Kidney (tissue), 14 donors: ENCODE results near the gene CA10. TPM values are rescaled to one million over a fixed set of nuclear protein-coding genes. Genes with fewer than 3 reads are reported as not detected.

Experiments used
- DNase-seq, 5 donors: peaks; one replicate each; pipeline ENCODE4 v3.0.0-alpha.2; 2013 to 2020
- FAIRE-seq: peaks from 2 replicates; lab custom pipeline; 2012; peaks lifted over from hg19 to GRCh38; lab: Jason Lieb, UNC
- H3K27ac ChIP-seq, 2 donors: one replicate each; pipeline ENCODE4 v1.7.0; 2013; ENCODE audit warnings: low read depth in 2 of 2, low read length in 2 of 2, inconsistent platforms in 1 of 2
- H3K27me3 ChIP-seq: one replicate; pipeline ENCODE4 v1.7.1; 2013; ENCODE audit warnings: low read length, inconsistent platforms; ENCODE audit not compliant: control insufficient read depth, insufficient read depth
- H3K36me3 ChIP-seq, 3 donors: one replicate each; pipeline versions ENCODE4 v1.7.0 to v1.7.1; 2013; ENCODE audit warnings: low read length in 3 of 3, control low read depth in 1 of 3, inconsistent platforms in 1 of 3; ENCODE audit not compliant: insufficient read depth in 3 of 3, control insufficient read depth in 2 of 3
- H3K4me1 ChIP-seq, 3 donors: one replicate each; pipeline versions ENCODE4 v1.7.0 to v1.7.1; 2013; ENCODE audit warnings: low read length in 3 of 3, inconsistent platforms in 1 of 3, low read depth in 1 of 3; ENCODE audit not compliant: control insufficient read depth in 2 of 3, insufficient read depth in 2 of 3
- H3K4me3 ChIP-seq, 3 donors: one replicate each; pipeline versions ENCODE4 v1.7.0 to v1.8.1; 2013; ENCODE audit warnings: low read length in 3 of 3, control low read depth in 1 of 3, inconsistent platforms in 1 of 3
- H3K9ac ChIP-seq, 3 donors: one replicate each; pipeline versions ENCODE4 v1.7.0 to v1.7.1; 2013; ENCODE audit warnings: low read length in 3 of 3, control low read depth in 1 of 3, inconsistent platforms in 1 of 3
- H3K9me3 ChIP-seq, 3 donors: one replicate each; pipeline versions ENCODE4 v1.7.0 to v1.7.1; 2013; ENCODE audit warnings: low read length in 3 of 3, control low read depth in 1 of 3, inconsistent platforms in 1 of 3; ENCODE audit not compliant: control insufficient read depth in 2 of 3, insufficient read depth in 1 of 3
- intact Hi-C: fragments of 100-400 bp; cut with DNase I; formaldehyde crosslinking; loops from one replicate; pipeline ENCODE4 v1.11.1; 2022
- polyA plus RNA-seq: library from polyadenylated mRNA; stranded (reverse); fragments of 350-450 nt; fragmentation: Illumina TruSeq; extraction: RNeasy Lipid Tissue Mini Kit (QIAGEN cat#74804); gene quantifications from one replicate; pipeline ENCODE4 v1.2.3, GENCODE V29; 2014; ENCODE audit warnings: low read depth, low replicate concordance; ENCODE audit not compliant: insufficient read depth
- total RNA-seq: library from RNA; stranded (reverse); fragmentation: NEBNext Ultra II Directional; extraction: Animal tissue kit (Norgen Biotek cat#: 25700); gene quantifications from one replicate; pipeline ENCODE4 v1.2.1, GENCODE V29; 2021
- TF ChIP-seq, protein P1 (sequence below): IDR thresholded peaks from 3 replicates; pipeline ENCODE4 v1.5.1; 2012; ENCODE audit warnings: mild to moderate bottlenecking, moderate library complexity, borderline replicate concordance; ENCODE audit not compliant: insufficient read depth; ENCODE audit errors: extremely low read depth
- donor health status: control.
- donor health status: control.
- donor health status: control.
- donor health status: control.
- donor health status: control.
- donor health status: DM: yes; HTN: yes; CAD: no.
- donor health status: Normal renal cell carcinoma (clear cell type).

Gene CA10
- total and polyA plus RNA-seq, 2 donors from 2014 or later = 3.7 to 9.8 TPM

DNA sequence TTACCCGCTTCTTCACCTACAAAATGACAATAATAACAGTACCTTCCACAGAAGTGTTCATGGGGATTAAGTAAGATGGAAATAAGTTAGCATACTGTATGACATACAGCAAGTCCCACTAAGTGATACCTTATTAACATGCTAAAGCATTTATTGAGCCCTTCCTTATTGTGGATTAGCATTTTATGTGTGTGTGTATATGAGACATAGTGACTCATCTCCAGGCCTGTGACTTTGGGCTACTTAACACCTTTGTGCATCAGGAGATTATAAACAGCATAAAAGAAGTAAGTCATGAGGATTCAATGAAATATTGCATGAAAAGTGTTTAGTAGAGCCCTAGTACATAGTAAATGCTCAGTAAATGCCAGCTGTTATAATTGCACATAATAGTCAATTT is 52.9 kb downstream of the CA10 start:
- DNase-seq (no peak), FAIRE-seq (no peak)
- H3K9me3 ChIP-seq = no peaks in the 10 kb centered on the region
- no peaks in the 10 kb centered on the region for H3K27me3 ChIP-seq
- no peak overlapping the region for H3K9ac ChIP-seq
- intact Hi-C loops = loop anchor here (10.0 kb wide), 1 partner anchor 341 kb away; no protein-coding TSS in a partner anchor
- TF ChIP-seq, protein P1, sequence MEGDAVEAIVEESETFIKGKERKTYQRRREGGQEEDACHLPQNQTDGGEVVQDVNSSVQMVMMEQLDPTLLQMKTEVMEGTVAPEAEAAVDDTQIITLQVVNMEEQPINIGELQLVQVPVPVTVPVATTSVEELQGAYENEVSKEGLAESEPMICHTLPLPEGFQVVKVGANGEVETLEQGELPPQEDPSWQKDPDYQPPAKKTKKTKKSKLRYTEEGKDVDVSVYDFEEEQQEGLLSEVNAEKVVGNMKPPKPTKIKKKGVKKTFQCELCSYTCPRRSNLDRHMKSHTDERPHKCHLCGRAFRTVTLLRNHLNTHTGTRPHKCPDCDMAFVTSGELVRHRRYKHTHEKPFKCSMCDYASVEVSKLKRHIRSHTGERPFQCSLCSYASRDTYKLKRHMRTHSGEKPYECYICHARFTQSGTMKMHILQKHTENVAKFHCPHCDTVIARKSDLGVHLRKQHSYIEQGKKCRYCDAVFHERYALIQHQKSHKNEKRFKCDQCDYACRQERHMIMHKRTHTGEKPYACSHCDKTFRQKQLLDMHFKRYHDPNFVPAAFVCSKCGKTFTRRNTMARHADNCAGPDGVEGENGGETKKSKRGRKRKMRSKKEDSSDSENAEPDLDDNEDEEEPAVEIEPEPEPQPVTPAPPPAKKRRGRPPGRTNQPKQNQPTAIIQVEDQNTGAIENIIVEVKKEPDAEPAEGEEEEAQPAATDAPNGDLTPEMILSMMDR = no peak
- no peaks in the 10 kb centered on the region for H3K36me3 ChIP-seq
- H3K4me1 ChIP-seq = no peaks in the 10 kb centered on the region
- H3K4me3 ChIP-seq = no peak overlapping the region
- no peak overlapping the region for H3K27ac ChIP-seq

DNA sequence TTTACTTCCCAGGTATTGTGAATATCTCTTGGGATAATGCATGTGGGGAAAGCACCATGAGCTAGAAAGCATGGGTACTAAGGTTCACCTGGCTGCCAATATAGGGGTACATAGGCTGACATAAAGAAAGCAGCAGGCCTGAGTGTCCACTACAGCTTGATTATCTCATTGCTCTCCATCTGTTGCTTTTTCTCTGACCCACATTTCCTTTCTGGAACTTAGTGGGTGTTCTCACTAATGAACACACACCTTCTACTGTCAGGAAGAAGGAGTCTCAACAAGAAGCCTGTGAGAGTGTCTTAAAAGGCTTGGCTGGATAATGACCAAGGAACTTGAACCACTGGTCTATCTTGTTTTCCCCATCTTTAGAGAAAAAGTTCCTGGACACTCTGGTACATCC is 62.5 kb downstream of the CA10 start:
- Histone ChIP-seq H3K27me3 (no peaks in the 10 kb centered on the region), H3K4me1 (no peaks in the 10 kb centered on the region), H3K27ac (no peak overlapping the region), H3K36me3 (no peaks in the 10 kb centered on the region), H3K4me3 (no peak overlapping the region), H3K9me3 (no peaks in the 10 kb centered on the region), H3K9ac (no peak overlapping the region)
- intact Hi-C loops = no loop called here
- FAIRE-seq (no peak), DNase-seq (no peak)
- TF ChIP-seq, protein P1 = no peak

DNA sequence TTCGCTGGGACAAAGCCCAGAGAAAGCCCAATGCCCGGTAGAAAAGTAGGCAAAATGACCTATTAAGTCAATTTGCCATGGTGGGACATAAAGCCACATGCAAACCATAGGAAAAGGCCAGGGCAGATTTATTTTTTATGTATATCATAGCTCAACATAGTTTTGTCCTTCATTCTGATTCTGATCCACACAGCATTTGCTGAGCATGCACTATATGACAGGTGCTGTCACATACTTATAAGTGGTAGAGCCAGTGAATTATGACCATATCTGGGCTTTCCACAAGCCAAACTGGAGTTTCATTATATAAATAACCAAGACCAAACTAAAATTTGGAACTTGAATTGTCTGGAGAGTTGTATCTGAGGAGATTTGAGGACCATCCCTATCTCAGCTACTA is 74.3 kb downstream of the CA10 start:
- TF ChIP-seq, protein P1 = no peak
- intact Hi-C loops = no loop called here
- DNase-seq (no peak), FAIRE-seq (no peak)
- Histone ChIP-seq H3K27me3 (no peaks in the 10 kb centered on the region), H3K27ac (no peak overlapping the region), H3K4me3 (no peak overlapping the region), H3K36me3 (no peaks in the 10 kb centered on the region), H3K9ac (no peak overlapping the region), H3K4me1 (no peaks in the 10 kb centered on the region), H3K9me3 (no peaks in the 10 kb centered on the region)

DNA sequence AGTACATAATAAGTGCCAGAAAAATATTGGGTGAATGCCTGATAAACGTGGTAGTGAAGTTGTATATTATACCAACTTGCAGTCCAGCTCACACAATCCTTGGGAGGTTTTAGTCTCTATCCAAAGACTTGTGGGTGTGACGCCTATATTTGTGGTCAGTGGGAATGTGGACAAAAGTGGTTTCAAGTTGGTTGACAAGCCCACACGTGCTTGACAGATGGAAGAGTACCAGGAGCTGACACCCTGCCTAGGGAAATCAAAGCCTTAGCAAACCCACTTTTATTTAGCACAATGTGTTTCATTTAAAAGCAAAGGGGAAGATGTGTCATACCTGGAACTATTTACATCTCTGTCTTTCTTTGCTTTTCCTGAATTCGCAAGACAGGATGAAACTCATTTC is 79.0 kb downstream of the CA10 start:
- no peak for FAIRE-seq
- intact Hi-C loops = no loop called here

More for the DNA sequence above, 79.0 kb downstream of the CA10 start:
- no peaks in the 10 kb centered on the region for H3K9me3 ChIP-seq
- DNase-seq = no peak
- H3K27ac ChIP-seq = no peak overlapping the region
- H3K4me1 ChIP-seq = no peaks in the 10 kb centered on the region
- no peak overlapping the region for H3K4me3 ChIP-seq
- H3K9ac ChIP-seq = no peak overlapping the region
- no peaks in the 10 kb centered on the region for H3K27me3 ChIP-seq
- TF ChIP-seq, protein P1 = no peak
- no peaks in the 10 kb centered on the region for H3K36me3 ChIP-seq
